KMS-11 (cell line): ENCODE data around the gene CHODL.

Experiments
- H2AFZ ChIP-seq: fragments of 200-600 bp; sonication (generic); 2 replicates; pipeline ENCODE4 v1.6.1; 2016; ENCODE audit warnings: antibody characterized with exemption, mixed run types, low read depth
- H3K27ac ChIP-seq: fragments of 200-600 bp; sonication (generic); 2 replicates; pipeline ENCODE4 v1.6.1; 2016; ENCODE audit warnings: mild to moderate bottlenecking, mixed run types
- H3K27me3 ChIP-seq: fragments of 200-600 bp; sonication (generic); 2 replicates; pipeline ENCODE4 v1.6.1; 2017; ENCODE audit warnings: mild to moderate bottlenecking, low read depth, mixed run types, moderate library complexity; ENCODE audit not compliant: insufficient read depth
- H3K36me3 ChIP-seq: fragments of 200-600 bp; sonication (generic); 2 replicates; pipeline ENCODE4 v1.6.1; 2017; ENCODE audit warnings: mild to moderate bottlenecking, mixed run types; ENCODE audit not compliant: insufficient read depth
- H3K4me1 ChIP-seq: fragments of 200-600 bp; sonication (generic); 2 replicates; pipeline ENCODE4 v1.6.1; 2016; ENCODE audit warnings: mild to moderate bottlenecking, low read depth, mixed run types; ENCODE audit not compliant: poor library complexity, severe bottlenecking
- H3K4me2 ChIP-seq: fragments of 200-600 bp; sonication (generic); 2 replicates; pipeline ENCODE4 v1.7.0; 2016; ENCODE audit warnings: mild to moderate bottlenecking, mixed run types
- H3K4me3 ChIP-seq: fragments of 200-600 bp; sonication (generic); IDR thresholded peaks from 2 replicates; pipeline ENCODE4 v1.6.1; 2017; ENCODE audit warnings: low read depth, low read length, mixed read lengths; ENCODE audit not compliant: insufficient read depth
- H3K79me2 ChIP-seq: fragments of 200-600 bp; sonication (generic); 2 replicates; pipeline ENCODE4 v1.6.1; 2016; ENCODE audit warnings: low read depth, mixed run types; ENCODE audit not compliant: insufficient read depth
- H3K9ac ChIP-seq: fragments of 200-600 bp; sonication (generic); 2 replicates; pipeline ENCODE4 v1.6.1; 2016; ENCODE audit warnings: mild to moderate bottlenecking, mixed run types
- H4K20me1 ChIP-seq: fragments of 200-600 bp; sonication (generic); 2 replicates; pipeline ENCODE4 v1.6.1; 2016; ENCODE audit warnings: mild to moderate bottlenecking, mixed run types; ENCODE audit not compliant: insufficient read depth
- CTCF ChIP-seq: fragments of 200-600 bp; sonication (generic); conservative IDR thresholded peaks from 2 replicates; pipeline ENCODE4 v1.6.1; 2017; ENCODE audit warnings: low read depth, mild to moderate bottlenecking, antibody characterized with exemption, low read length, moderate library complexity, mixed read lengths

CHODL gene

GRCh38 chr21:18222346-18222745 is 22.3 kb upstream of the CHODL start:
- no peaks in the 10 kb centered on the region for H4K20me1 ChIP-seq
- no peak for TF ChIP-seq CTCF
- H3K4me1 ChIP-seq, result no peaks in the 10 kb centered on the region
- H3K27ac ChIP-seq, result no peak overlapping the region
- no peak overlapping the region for H3K4me2 ChIP-seq
- H3K79me2 ChIP-seq, result no peaks in the 10 kb centered on the region
- no peak overlapping the region for H3K9ac ChIP-seq
- no peak overlapping the region for H2AFZ ChIP-seq
- H3K4me3 ChIP-seq, result no peak overlapping the region
- no peaks in the 10 kb centered on the region for H3K36me3 ChIP-seq
- no peaks in the 10 kb centered on the region for H3K27me3 ChIP-seq

- no peaks in the 10 kb centered on the region for H3K27me3 ChIP-seq
- no peaks in the 10 kb centered on the region for H3K79me2 ChIP-seq
- no peak overlapping the region for H3K4me2 ChIP-seq
- TF ChIP-seq CTCF, result no peak
- H3K4me3 ChIP-seq, result no peak overlapping the region
- no peaks in the 10 kb centered on the region for H4K20me1 ChIP-seq
- H3K9ac ChIP-seq, result no peak overlapping the region
- H3K4me1 ChIP-seq, result no peaks in the 10 kb centered on the region
- H3K36me3 ChIP-seq, result no peaks in the 10 kb centered on the region
- no peak overlapping the region for H3K27ac ChIP-seq
- H2AFZ ChIP-seq, result no peak overlapping the region
These were observed 16.4 kb upstream of the CHODL start for GRCh38 chr21:18228060-18228739.

- H3K9ac ChIP-seq, result no peak overlapping the region
- no peak for TF ChIP-seq CTCF
- H3K36me3 ChIP-seq, result no peaks in the 10 kb centered on the region
- H4K20me1 ChIP-seq, result no peaks in the 10 kb centered on the region
- H3K4me3 ChIP-seq, result no peak overlapping the region
- no peak overlapping the region for H3K27ac ChIP-seq
- no peak overlapping the region for H2AFZ ChIP-seq
- no peaks in the 10 kb centered on the region for H3K79me2 ChIP-seq
- no peak overlapping the region for H3K4me2 ChIP-seq
- H3K4me1 ChIP-seq, result no peaks in the 10 kb centered on the region
- H3K27me3 ChIP-seq, result no peaks in the 10 kb centered on the region
These were observed 9.1 kb upstream of the CHODL start for GRCh38 chr21:18235545-18235944.

- Histone ChIP-seq H3K27me3 (no peaks in the 10 kb centered on the region), H3K36me3 (no peaks in the 10 kb centered on the region), H3K4me2 (no peak overlapping the region), H3K79me2 (no peaks in the 10 kb centered on the region), H3K4me1 (peaks cover 15% of the 10 kb centered on the region), H2AFZ (no peak overlapping the region), H3K4me3 (no peak overlapping the region), H3K9ac (no peak overlapping the region), H3K27ac (no peak overlapping the region), H4K20me1 (no peaks in the 10 kb centered on the region)
- TF ChIP-seq CTCF, result no peak
These were observed 883 bp downstream of the CHODL start for GRCh38 chr21:18245464-18245967.
